ENCODE results near the gene PIEZO2. TPM values are rescaled to one million over a fixed set of nuclear protein-coding genes. Genes with fewer than 3 reads are reported as not detected.

The PIEZO2 gene
- total RNA-seq, 3 donors from 2014 or later (not counting 1 experiment from before 2014, with no cell fraction given) = not detected

- H3K4me1 Mint-ChIP-seq = no peaks in the 10 kb centered on the region
- no peak for ATAC-seq
Observed at GRCh38 chr18:11115276-11115675, 34.1 kb downstream of the PIEZO2 start.

GRCh38 chr18:11114653-11115052 is 34.7 kb downstream of the PIEZO2 start:
- H3K27ac ChIP-seq (ENCODE audit: low read length) = no peak overlapping the region
- no peaks in the 10 kb centered on the region for H3K4me1 ChIP-seq (ENCODE audit: control insufficient read depth, insufficient read depth, low read length)
- intact Hi-C loops (cut with micrococcal nuclease) = no loop called here
- H3K27me3 ChIP-seq (ENCODE audit: control insufficient read depth, insufficient read depth, low read length) = no peaks in the 10 kb centered on the region
- no peaks in the 10 kb centered on the region for H3K9me3 ChIP-seq (ENCODE audit: control insufficient read depth, insufficient read depth, low read length)
- no peak overlapping the region for H3K4me3 ChIP-seq (ENCODE audit: low read length)
- no peak for TF ChIP-seq CTCF (IDR thresholded peaks at IDR 0.05)
- no peak overlapping the region for H3K27ac Mint-ChIP-seq
- H3K4me1 Mint-ChIP-seq = no peaks in the 10 kb centered on the region
- DNase-seq = no peak
- WGBS (ENCODE audit: insufficient coverage) = no CpG with 5 or more reads among the region's 2 CpGs
- no peaks in the 10 kb centered on the region for H3K27me3 Mint-ChIP-seq (ENCODE audit: low read depth in 2 of 2)
- no peaks in the 10 kb centered on the region for H3K36me3 Mint-ChIP-seq
- H3K36me3 ChIP-seq (ENCODE audit: control insufficient read depth, insufficient read depth, low read length) = no peaks in the 10 kb centered on the region
- ATAC-seq = no peak
- H3K4me3 Mint-ChIP-seq = no peak overlapping the region
- H3K9me3 Mint-ChIP-seq = peaks cover 0 to 3% of the 10 kb centered on the region in 2 donors

More at GRCh38 chr18:11115276-11115675, 34.1 kb downstream of the PIEZO2 start:
- Mint-ChIP-seq H3K4me3 (no peak overlapping the region), H3K9me3 (peaks cover 0 to 3% of the 10 kb centered on the region in 2 donors), H3K27me3 (ENCODE audit: low read depth in 2 of 2) (no peaks in the 10 kb centered on the region), H3K36me3 (no peaks in the 10 kb centered on the region), H3K27ac (no peak overlapping the region)
- no peaks in the 10 kb centered on the region for H3K9me3 ChIP-seq (ENCODE audit: control insufficient read depth, insufficient read depth, low read length)
- no peaks in the 10 kb centered on the region for H3K27me3 ChIP-seq (ENCODE audit: control insufficient read depth, insufficient read depth, low read length)
- no CpG with 5 or more reads among the region's 1 CpG for WGBS (ENCODE audit: insufficient coverage)
- intact Hi-C loops (cut with micrococcal nuclease) = no loop called here
- H3K4me3 ChIP-seq (ENCODE audit: low read length) = no peak overlapping the region
- TF ChIP-seq CTCF (IDR thresholded peaks at IDR 0.05) = no peak
- H3K36me3 ChIP-seq (ENCODE audit: control insufficient read depth, insufficient read depth, low read length) = no peaks in the 10 kb centered on the region
- no peaks in the 10 kb centered on the region for H3K4me1 ChIP-seq (ENCODE audit: control insufficient read depth, insufficient read depth, low read length)
- H3K27ac ChIP-seq (ENCODE audit: low read length) = no peak overlapping the region
- no peak for DNase-seq

GRCh38 chr18:11113937-11114336 is 35.4 kb downstream of the PIEZO2 start:
- no peak overlapping the region for H3K4me3 Mint-ChIP-seq
- H3K4me1 Mint-ChIP-seq = no peaks in the 10 kb centered on the region
- no peak for ATAC-seq
- H3K27ac Mint-ChIP-seq = no peak overlapping the region
- DNase-seq = no peak
- no peaks in the 10 kb centered on the region for H3K27me3 Mint-ChIP-seq (ENCODE audit: low read depth in 2 of 2)
- no peak for TF ChIP-seq CTCF (IDR thresholded peaks at IDR 0.05)
- H3K36me3 Mint-ChIP-seq = no peaks in the 10 kb centered on the region
- peaks cover 0 to 3% of the 10 kb centered on the region in 2 donors for H3K9me3 Mint-ChIP-seq
- no peaks in the 10 kb centered on the region for H3K36me3 ChIP-seq (ENCODE audit: control insufficient read depth, insufficient read depth, low read length)
- no peaks in the 10 kb centered on the region for H3K27me3 ChIP-seq (ENCODE audit: control insufficient read depth, insufficient read depth, low read length)
- 80% methylated on average over 1 of the region's 2 CpGs for WGBS (ENCODE audit: insufficient coverage)
- no peaks in the 10 kb centered on the region for H3K9me3 ChIP-seq (ENCODE audit: control insufficient read depth, insufficient read depth, low read length)
- no peaks in the 10 kb centered on the region for H3K4me1 ChIP-seq (ENCODE audit: control insufficient read depth, insufficient read depth, low read length)
- intact Hi-C loops (cut with micrococcal nuclease) = no loop called here
- no peak overlapping the region for H3K27ac ChIP-seq (ENCODE audit: low read length)
- H3K4me3 ChIP-seq (ENCODE audit: low read length) = no peak overlapping the region

GRCh38 chr18:11113046-11113548 is 36.3 kb downstream of the PIEZO2 start:
- H3K4me1 ChIP-seq (ENCODE audit: control insufficient read depth, insufficient read depth, low read length) = no peaks in the 10 kb centered on the region
- Mint-ChIP-seq H3K9me3 (no peaks in the 10 kb centered on the region), H3K27me3 (ENCODE audit: low read depth in 2 of 2) (no peaks in the 10 kb centered on the region), H3K4me3 (no peak overlapping the region), H3K4me1 (no peaks in the 10 kb centered on the region), H3K27ac (no peak overlapping the region), H3K36me3 (no peaks in the 10 kb centered on the region)
- H3K27me3 ChIP-seq (ENCODE audit: control insufficient read depth, insufficient read depth, low read length) = no peaks in the 10 kb centered on the region
- WGBS (ENCODE audit: insufficient coverage) = 89% methylated on average over 4 of the region's 4 CpGs
- H3K9me3 ChIP-seq (ENCODE audit: control insufficient read depth, insufficient read depth, low read length) = no peaks in the 10 kb centered on the region
- intact Hi-C loops (cut with micrococcal nuclease) = no loop called here
- H3K27ac ChIP-seq (ENCODE audit: low read length) = no peak overlapping the region
- no peak for TF ChIP-seq CTCF (IDR thresholded peaks at IDR 0.05)
- no peak overlapping the region for H3K4me3 ChIP-seq (ENCODE audit: low read length)
- DNase-seq = no peak
- no peaks in the 10 kb centered on the region for H3K36me3 ChIP-seq (ENCODE audit: control insufficient read depth, insufficient read depth, low read length)
- no peak for ATAC-seq
